Activated CD8-positive, alpha-beta memory T cell treated with anti-CD3 and anti-CD28 coated beads, Interleukin-2, amount 50 U/mL, for 48 hours (primary cell): Measurements from ENCODE around the gene NPHS1.
"Not testable (repeated sequence)": the region's sequence is repeated elsewhere in the genome, so short reads cannot be mapped to it uniquely, and the experiment has no call there.

Source experiments
- DNase-seq: peaks from one replicate; pipeline ENCODE4 v3.0.0-alpha.2; 2020

The NPHS1 gene

GRCh38 chr19:35852029-35852780, at the start of gene NPHS1:
Gene NPHS1, minus strand, starts transcription at chr19:35852504. Its CDS starts 667 bp downstream, at chr19:35851837.
- no peak for DNase-seq

- DNase-seq, result no peak
Measured at GRCh38 chr19:35901055-35901644, 48.8 kb upstream of the NPHS1 start.

GRCh38 chr19:35899547-35900214, 47.4 kb upstream of the NPHS1 start:
- DNase-seq, result peak; percentile 92

GRCh38 chr19:35898499-35898809, 46.1 kb upstream of the NPHS1 start:
- DNase-seq, result no peak

- no peak for DNase-seq
Measured at GRCh38 chr19:35897706-35898451, 45.6 kb upstream of the NPHS1 start.

GRCh38 chr19:35896643-35897040, 44.3 kb upstream of the NPHS1 start:
- DNase-seq, result no peak

GRCh38 chr19:35895911-35896642, 43.8 kb upstream of the NPHS1 start:
- no peak for DNase-seq

- no peak for DNase-seq
Measured at GRCh38 chr19:35894342-35894741, 42.0 kb upstream of the NPHS1 start.

GRCh38 chr19:35891819-35892218, 39.5 kb upstream of the NPHS1 start:
- DNase-seq, result not testable (repeated sequence)

- DNase-seq, result no peak
Measured at GRCh38 chr19:35890113-35890650, 37.9 kb upstream of the NPHS1 start.

- DNase-seq, result no peak
Measured at GRCh38 chr19:35889370-35890112, 37.2 kb upstream of the NPHS1 start.

GRCh38 chr19:35888398-35888797, 36.1 kb upstream of the NPHS1 start:
- no peak for DNase-seq

- no peak for DNase-seq
Measured at GRCh38 chr19:35887197-35887596, 34.9 kb upstream of the NPHS1 start.

- DNase-seq, result no peak
Measured at GRCh38 chr19:35885904-35886303, 33.6 kb upstream of the NPHS1 start.

GRCh38 chr19:35885225-35885738, 33.0 kb upstream of the NPHS1 start:
- DNase-seq, result no peak

- no peak for DNase-seq
Measured at GRCh38 chr19:35883882-35884281, 31.6 kb upstream of the NPHS1 start.

- no peak for DNase-seq
Measured at GRCh38 chr19:35882114-35882832, 30.0 kb upstream of the NPHS1 start.

GRCh38 chr19:35879770-35880317, 27.5 kb upstream of the NPHS1 start:
- peak; percentile 97 for DNase-seq

GRCh38 chr19:35879068-35879467, 26.8 kb upstream of the NPHS1 start:
- DNase-seq, result no peak

GRCh38 chr19:35874392-35874930, 22.2 kb upstream of the NPHS1 start:
- DNase-seq, result no peak
